Peyer's patch (tissue), 4 donors: ENCODE measurements around the gene ZNF320.
"Not testable (repeated sequence)": the region's sequence is repeated elsewhere in the genome, so short reads cannot be mapped to it uniquely, and the experiment has no call there.

Source experiments
- POLR2A ChIP-seq, 2 donors: fragments of 450-650 bp; IDR thresholded peaks; one replicate each; pipeline ENCODE4 v1.5.1; 2017; ENCODE audit warnings: antibody characterized with exemption in 2 of 2, mild to moderate bottlenecking in 2 of 2, moderate library complexity in 2 of 2
- TF ChIP-seq, protein P1 (sequence below), 6 experiments: fragments of 450-650 bp in 4 of 6; fragments of 200-600 bp in 2 of 6; sonication (generic) in 1 of 6; IDR thresholded peaks; one replicate each; pipeline ENCODE4 v1.5.1; 2017 to 2019; ENCODE audit warnings: antibody characterized with exemption in 6 of 6, mild to moderate bottlenecking in 3 of 6, moderate library complexity in 1 of 6

DNA sequence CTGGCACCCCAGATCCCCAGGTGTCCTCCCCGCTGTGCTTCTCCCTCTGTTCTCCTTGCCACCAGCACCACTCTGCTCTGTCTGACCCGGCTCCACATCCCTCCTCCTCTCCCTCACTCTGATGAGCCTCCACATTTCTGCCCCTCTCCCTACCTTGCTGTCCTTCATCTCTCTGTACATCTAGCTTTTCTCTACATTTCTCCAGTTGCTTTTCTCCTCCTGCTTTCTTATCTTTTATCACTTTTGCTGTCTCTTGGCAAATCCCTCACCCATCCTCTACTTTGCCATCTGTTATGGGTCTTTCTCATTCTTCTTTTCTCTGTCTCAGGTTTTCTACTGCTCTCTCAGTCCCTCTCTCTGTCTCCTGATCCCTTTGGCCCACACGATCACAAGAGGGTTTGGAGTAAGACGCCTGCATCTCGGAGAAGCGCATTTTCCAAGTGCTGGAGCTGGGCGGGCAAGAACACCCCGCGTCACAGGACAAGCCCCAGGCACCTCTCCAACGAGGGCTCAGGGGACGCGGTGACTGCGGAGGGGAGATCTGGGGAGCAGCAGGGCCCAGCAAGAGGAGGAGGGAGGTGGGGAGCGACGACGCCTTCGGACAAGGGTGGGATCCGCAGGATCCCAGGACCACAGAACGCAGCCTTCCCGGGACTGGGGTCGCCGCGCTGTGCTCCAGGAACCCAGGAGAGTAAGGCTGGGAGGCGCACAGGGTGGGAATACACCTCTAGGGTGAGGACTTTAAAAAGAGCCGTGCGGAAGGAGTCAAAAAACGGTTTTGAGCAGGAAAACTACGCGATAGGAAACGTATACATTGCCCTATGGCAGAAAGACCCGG is 40.7 kb downstream of the ZNF320 start:
- TF ChIP-seq, protein P1, sequence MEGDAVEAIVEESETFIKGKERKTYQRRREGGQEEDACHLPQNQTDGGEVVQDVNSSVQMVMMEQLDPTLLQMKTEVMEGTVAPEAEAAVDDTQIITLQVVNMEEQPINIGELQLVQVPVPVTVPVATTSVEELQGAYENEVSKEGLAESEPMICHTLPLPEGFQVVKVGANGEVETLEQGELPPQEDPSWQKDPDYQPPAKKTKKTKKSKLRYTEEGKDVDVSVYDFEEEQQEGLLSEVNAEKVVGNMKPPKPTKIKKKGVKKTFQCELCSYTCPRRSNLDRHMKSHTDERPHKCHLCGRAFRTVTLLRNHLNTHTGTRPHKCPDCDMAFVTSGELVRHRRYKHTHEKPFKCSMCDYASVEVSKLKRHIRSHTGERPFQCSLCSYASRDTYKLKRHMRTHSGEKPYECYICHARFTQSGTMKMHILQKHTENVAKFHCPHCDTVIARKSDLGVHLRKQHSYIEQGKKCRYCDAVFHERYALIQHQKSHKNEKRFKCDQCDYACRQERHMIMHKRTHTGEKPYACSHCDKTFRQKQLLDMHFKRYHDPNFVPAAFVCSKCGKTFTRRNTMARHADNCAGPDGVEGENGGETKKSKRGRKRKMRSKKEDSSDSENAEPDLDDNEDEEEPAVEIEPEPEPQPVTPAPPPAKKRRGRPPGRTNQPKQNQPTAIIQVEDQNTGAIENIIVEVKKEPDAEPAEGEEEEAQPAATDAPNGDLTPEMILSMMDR (IDR thresholded peaks at IDR 0.05): not testable (repeated sequence)
- not testable (repeated sequence) for TF ChIP-seq POLR2A (IDR thresholded peaks at IDR 0.05)
